Fibroblast of lung (primary cell): ENCODE data around the gene SELENOP. TPM values are rescaled to one million over a fixed set of nuclear protein-coding genes. Genes with fewer than 3 reads are reported as not detected.
A peak's percentile ranks its signal among the peaks of the same experiment; 100 is the strongest.

ENCODE experiments used
- DNase-seq, 2 donors: peaks; one replicate each; pipeline versions ENCODE4 v3.0.0 to v3.0.0-alpha.2; 2010; ENCODE audit warnings: low read depth in 2 of 2
- H2AFZ ChIP-seq: 2 replicates; pipeline ENCODE4 v1.5.1; 2012; ENCODE audit warnings: low read length, control low read depth, inconsistent platforms
- H3K27ac ChIP-seq: 2 replicates; pipeline ENCODE4 v1.5.1; 2011; ENCODE audit warnings: low read length, control low read depth; ENCODE audit not compliant: insufficient read depth
- H3K27me3 ChIP-seq: 2 replicates; pipeline ENCODE4 v1.5.1; 2011; ENCODE audit warnings: mild to moderate bottlenecking, low read length; ENCODE audit not compliant: control insufficient read depth, insufficient read depth
- H3K36me3 ChIP-seq: 2 replicates; pipeline ENCODE4 v1.5.1; 2011; ENCODE audit warnings: low read length; ENCODE audit not compliant: control insufficient read depth, insufficient read depth
- H3K4me1 ChIP-seq: 2 replicates; pipeline ENCODE4 v1.5.1; 2011; ENCODE audit warnings: low read length; ENCODE audit not compliant: control insufficient read depth, insufficient read depth; ENCODE audit errors: extremely low read depth
- H3K4me2 ChIP-seq: 2 replicates; pipeline ENCODE4 v1.5.1; 2011; ENCODE audit warnings: low read length, control low read depth; ENCODE audit not compliant: insufficient read depth; ENCODE audit errors: extremely low read depth
- H3K4me3 ChIP-seq, 4 experiments: fragments of 200-600 bp in 1 of 4; sonication (generic) in 1 of 4; replicated peaks in 1 of 4; 2 replicates each; pipeline ENCODE4 v1.5.1; 2011 to 2016; ENCODE audit warnings: low read length in 4 of 4, low read depth in 3 of 4, mild to moderate bottlenecking in 3 of 4, control low read depth in 2 of 4, inconsistent platforms in 1 of 4, mixed read lengths in 1 of 4; ENCODE audit not compliant: insufficient read depth in 1 of 4; ENCODE audit errors: control extremely low read depth in 1 of 4
- H3K79me2 ChIP-seq: 2 replicates; pipeline ENCODE4 v1.5.1; 2012; ENCODE audit warnings: mild to moderate bottlenecking, low read length, inconsistent platforms; ENCODE audit not compliant: control insufficient read depth, insufficient read depth
- H3K9ac ChIP-seq: 2 replicates; pipeline ENCODE4 v1.5.1; 2011; ENCODE audit warnings: mild to moderate bottlenecking, low read length, control low read depth; ENCODE audit not compliant: insufficient read depth
- H3K9me3 ChIP-seq: 2 replicates; pipeline ENCODE4 v1.5.1; 2012; ENCODE audit warnings: low read depth, low read length; ENCODE audit not compliant: control insufficient read depth, insufficient read depth
- H4K20me1 ChIP-seq: 2 replicates; pipeline ENCODE4 v1.5.1; 2011; ENCODE audit warnings: low read length; ENCODE audit not compliant: control insufficient read depth, insufficient read depth; ENCODE audit errors: extremely low read depth
- CTCF ChIP-seq, 2 donors: IDR thresholded peaks in 1 of 2; conservative IDR thresholded peaks in 1 of 2; 1 replicate in 1 of 2; 2 replicates in 1 of 2; pipeline ENCODE4 v1.5.1; 2011 to 2012; ENCODE audit warnings: low read length in 2 of 2, control low read depth in 1 of 2, inconsistent platforms in 1 of 2, low read depth in 1 of 2, mild to moderate bottlenecking in 1 of 2
- EZH2 ChIP-seq: IDR thresholded peaks from 2 replicates; pipeline ENCODE4 v1.5.1; 2012; ENCODE audit warnings: low read length, control low read depth, mild to moderate bottlenecking; ENCODE audit errors: missing control alignments
- polyA plus RNA-seq, 2 donors: library from polyadenylated mRNA; depleted of rRNA in 1 of 2; stranded (reverse) in 1 of 2; unstranded in 1 of 2; fragments of >200 nt; gene quantifications; 2 replicates each; pipeline ENCODE4 v1.2.1, GENCODE V29; 2011 to 2012; ENCODE audit warnings: missing spikeins in 1 of 2
- total RNA-seq: library from RNA; depleted of rRNA; stranded (reverse); fragments of >200 nt; gene quantifications from 2 replicates; pipeline ENCODE4 v1.2.1, GENCODE V29; 2014

SELENOP gene
- total and polyA plus RNA-seq, 2 donors (not counting 1 experiment from before 2014, with no cell fraction given), result 75.2 to 677 TPM

GRCh38 chr5:42781584-42781983 is 30.1 kb downstream of the SELENOP start:
- no peak overlapping the region for H3K27ac ChIP-seq
- H3K4me2 ChIP-seq, result no peak overlapping the region
- no peak for TF ChIP-seq CTCF (conservative IDR thresholded peaks at IDR 0.05 in 1 of 2, IDR thresholded peaks at IDR 0.05 in 1 of 2; ENCODE audit: low read depth in 1 of 2, low read length in 2 of 2)
- H2AFZ ChIP-seq, result no peak overlapping the region
- no peaks in the 10 kb centered on the region for H3K4me1 ChIP-seq
- H3K27me3 ChIP-seq, result no peaks in the 10 kb centered on the region
- H3K79me2 ChIP-seq, result no peaks in the 10 kb centered on the region
- H3K4me3 ChIP-seq, result no peak overlapping the region
- no peaks in the 10 kb centered on the region for H3K36me3 ChIP-seq
- no peaks in the 10 kb centered on the region for H3K9me3 ChIP-seq
- no peaks in the 10 kb centered on the region for H4K20me1 ChIP-seq
- H3K9ac ChIP-seq, result no peak overlapping the region
- DNase-seq, result no peak

GRCh38 chr5:42779083-42779482 is 32.6 kb downstream of the SELENOP start:
- H2AFZ ChIP-seq, result no peak overlapping the region
- no peak for TF ChIP-seq EZH2
- no peak for TF ChIP-seq CTCF (conservative IDR thresholded peaks at IDR 0.05 in 1 of 2, IDR thresholded peaks at IDR 0.05 in 1 of 2; ENCODE audit: low read depth in 1 of 2, low read length in 2 of 2)
- no peaks in the 10 kb centered on the region for H3K4me1 ChIP-seq

GRCh38 chr5:42772265-42772993 is 39.3 kb downstream of the SELENOP start:
- DNase-seq, result peak in 1 of 2 donors; percentile 13
- no peak overlapping the region for H2AFZ ChIP-seq
- H3K27ac ChIP-seq, result no peak overlapping the region
- no peaks in the 10 kb centered on the region for H4K20me1 ChIP-seq
- TF ChIP-seq CTCF (conservative IDR thresholded peaks at IDR 0.05 in 1 of 2, IDR thresholded peaks at IDR 0.05 in 1 of 2; ENCODE audit: low read depth in 1 of 2, low read length in 2 of 2) (no peak), EZH2 (no peak)
- no peaks in the 10 kb centered on the region for H3K36me3 ChIP-seq
- no peaks in the 10 kb centered on the region for H3K79me2 ChIP-seq
- H3K9ac ChIP-seq, result no peak overlapping the region
- no peak overlapping the region for H3K4me3 ChIP-seq
- H3K27me3 ChIP-seq, result no peaks in the 10 kb centered on the region
- H3K9me3 ChIP-seq, result no peaks in the 10 kb centered on the region
- no peaks in the 10 kb centered on the region for H3K4me1 ChIP-seq
- H3K4me2 ChIP-seq, result no peak overlapping the region

More at GRCh38 chr5:42779083-42779482, 32.6 kb downstream of the SELENOP start:
- Histone ChIP-seq H3K27ac (no peak overlapping the region), H4K20me1 (no peaks in the 10 kb centered on the region), H3K9ac (no peak overlapping the region), H3K27me3 (no peaks in the 10 kb centered on the region), H3K9me3 (no peaks in the 10 kb centered on the region), H3K4me3 (no peak overlapping the region), H3K36me3 (no peaks in the 10 kb centered on the region), H3K4me2 (no peak overlapping the region), H3K79me2 (no peaks in the 10 kb centered on the region)
- DNase-seq, result no peak
